Fibroblast of lung (primary cell): ENCODE measurements around the gene ZNRF1. TPM values are rescaled to one million over a fixed set of nuclear protein-coding genes. Genes with fewer than 3 reads are reported as not detected.
A peak's percentile ranks its signal among the peaks of the same experiment; 100 is the strongest.

Experiments
- DNase-seq, 2 donors: peaks; one replicate each; pipeline versions ENCODE4 v3.0.0 to v3.0.0-alpha.2; 2010; ENCODE audit warnings: low read depth in 2 of 2
- H2AFZ ChIP-seq: 2 replicates; pipeline ENCODE4 v1.5.1; 2012; ENCODE audit warnings: low read length, control low read depth, inconsistent platforms
- H3K27ac ChIP-seq: 2 replicates; pipeline ENCODE4 v1.5.1; 2011; ENCODE audit warnings: low read length, control low read depth; ENCODE audit not compliant: insufficient read depth
- H3K27me3 ChIP-seq: 2 replicates; pipeline ENCODE4 v1.5.1; 2011; ENCODE audit warnings: mild to moderate bottlenecking, low read length; ENCODE audit not compliant: control insufficient read depth, insufficient read depth
- H3K36me3 ChIP-seq: 2 replicates; pipeline ENCODE4 v1.5.1; 2011; ENCODE audit warnings: low read length; ENCODE audit not compliant: control insufficient read depth, insufficient read depth
- H3K4me1 ChIP-seq: 2 replicates; pipeline ENCODE4 v1.5.1; 2011; ENCODE audit warnings: low read length; ENCODE audit not compliant: control insufficient read depth, insufficient read depth; ENCODE audit errors: extremely low read depth
- H3K4me2 ChIP-seq: 2 replicates; pipeline ENCODE4 v1.5.1; 2011; ENCODE audit warnings: low read length, control low read depth; ENCODE audit not compliant: insufficient read depth; ENCODE audit errors: extremely low read depth
- H3K4me3 ChIP-seq, 4 experiments: fragments of 200-600 bp in 1 of 4; sonication (generic) in 1 of 4; replicated peaks in 1 of 4; 2 replicates each; pipeline ENCODE4 v1.5.1; 2011 to 2016; ENCODE audit warnings: low read length in 4 of 4, low read depth in 3 of 4, mild to moderate bottlenecking in 3 of 4, control low read depth in 2 of 4, inconsistent platforms in 1 of 4, mixed read lengths in 1 of 4; ENCODE audit not compliant: insufficient read depth in 1 of 4; ENCODE audit errors: control extremely low read depth in 1 of 4
- H3K79me2 ChIP-seq: 2 replicates; pipeline ENCODE4 v1.5.1; 2012; ENCODE audit warnings: mild to moderate bottlenecking, low read length, inconsistent platforms; ENCODE audit not compliant: control insufficient read depth, insufficient read depth
- H3K9ac ChIP-seq: 2 replicates; pipeline ENCODE4 v1.5.1; 2011; ENCODE audit warnings: mild to moderate bottlenecking, low read length, control low read depth; ENCODE audit not compliant: insufficient read depth
- H3K9me3 ChIP-seq: 2 replicates; pipeline ENCODE4 v1.5.1; 2012; ENCODE audit warnings: low read depth, low read length; ENCODE audit not compliant: control insufficient read depth, insufficient read depth
- H4K20me1 ChIP-seq: 2 replicates; pipeline ENCODE4 v1.5.1; 2011; ENCODE audit warnings: low read length; ENCODE audit not compliant: control insufficient read depth, insufficient read depth; ENCODE audit errors: extremely low read depth
- EZH2 ChIP-seq: IDR thresholded peaks from 2 replicates; pipeline ENCODE4 v1.5.1; 2012; ENCODE audit warnings: low read length, control low read depth, mild to moderate bottlenecking; ENCODE audit errors: missing control alignments
- polyA plus RNA-seq, 2 donors: library from polyadenylated mRNA; depleted of rRNA in 1 of 2; stranded (reverse) in 1 of 2; unstranded in 1 of 2; fragments of >200 nt; gene quantifications; 2 replicates each; pipeline ENCODE4 v1.2.1, GENCODE V29; 2011 to 2012; ENCODE audit warnings: missing spikeins in 1 of 2
- total RNA-seq: library from RNA; depleted of rRNA; stranded (reverse); fragments of >200 nt; gene quantifications from 2 replicates; pipeline ENCODE4 v1.2.1, GENCODE V29; 2014
- TF ChIP-seq, protein P1 (sequence below), 2 donors: IDR thresholded peaks in 1 of 2; conservative IDR thresholded peaks in 1 of 2; 1 replicate in 1 of 2; 2 replicates in 1 of 2; pipeline ENCODE4 v1.5.1; 2011 to 2012; ENCODE audit warnings: low read length in 2 of 2, control low read depth in 1 of 2, inconsistent platforms in 1 of 2, low read depth in 1 of 2, mild to moderate bottlenecking in 1 of 2

ZNRF1 gene
- total and polyA plus RNA-seq, 2 donors (not counting 1 experiment from before 2014, with no cell fraction given): 21.0 to 21.1 TPM

DNA sequence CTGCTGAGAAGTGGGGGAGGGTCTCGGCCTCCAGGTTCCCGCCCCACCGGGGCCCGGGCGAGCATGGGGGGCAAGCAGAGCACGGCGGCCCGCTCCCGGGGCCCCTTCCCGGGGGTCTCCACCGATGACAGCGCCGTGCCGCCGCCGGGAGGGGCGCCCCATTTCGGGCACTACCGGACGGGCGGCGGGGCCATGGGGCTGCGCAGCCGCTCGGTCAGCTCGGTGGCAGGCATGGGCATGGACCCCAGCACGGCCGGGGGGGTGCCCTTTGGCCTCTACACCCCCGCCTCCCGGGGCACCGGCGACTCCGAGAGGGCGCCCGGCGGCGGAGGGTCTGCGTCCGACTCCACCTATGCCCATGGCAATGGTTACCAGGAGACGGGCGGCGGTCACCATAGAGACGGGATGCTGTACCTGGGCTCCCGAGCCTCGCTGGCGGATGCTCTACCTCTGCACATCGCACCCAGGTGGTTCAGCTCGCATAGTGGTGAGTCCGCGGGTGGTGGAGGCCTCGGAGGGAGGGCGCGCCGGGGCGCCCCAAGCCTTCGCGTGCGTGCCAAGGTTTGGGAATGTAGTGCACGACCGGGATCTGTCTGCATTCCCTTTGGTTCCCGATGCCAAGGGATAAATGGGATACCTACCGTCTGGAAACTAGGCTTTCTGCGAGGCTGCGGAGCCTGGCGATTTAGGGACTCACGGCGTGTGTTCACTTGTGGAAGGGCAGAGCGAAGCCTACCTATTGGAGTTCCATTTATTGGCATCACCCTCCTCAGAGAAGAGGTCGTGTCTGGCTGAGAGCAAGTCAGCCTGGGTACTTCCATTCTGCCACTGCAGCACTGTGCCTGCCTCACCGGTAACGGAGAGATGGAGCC, 1.0 kb downstream of the ZNRF1 start:
- H3K4me3 ChIP-seq: peak overlapping the region; percentile 66 to 86 (median 78)
- H3K79me2 ChIP-seq: peaks cover 46% of the 10 kb centered on the region
- H3K4me2 ChIP-seq: peak overlapping the region; percentile 89
- no peaks in the 10 kb centered on the region for H3K27me3 ChIP-seq
- no peaks in the 10 kb centered on the region for H4K20me1 ChIP-seq
- H3K36me3 ChIP-seq: no peaks in the 10 kb centered on the region
- no peak for TF ChIP-seq EZH2
- TF ChIP-seq, protein P1, sequence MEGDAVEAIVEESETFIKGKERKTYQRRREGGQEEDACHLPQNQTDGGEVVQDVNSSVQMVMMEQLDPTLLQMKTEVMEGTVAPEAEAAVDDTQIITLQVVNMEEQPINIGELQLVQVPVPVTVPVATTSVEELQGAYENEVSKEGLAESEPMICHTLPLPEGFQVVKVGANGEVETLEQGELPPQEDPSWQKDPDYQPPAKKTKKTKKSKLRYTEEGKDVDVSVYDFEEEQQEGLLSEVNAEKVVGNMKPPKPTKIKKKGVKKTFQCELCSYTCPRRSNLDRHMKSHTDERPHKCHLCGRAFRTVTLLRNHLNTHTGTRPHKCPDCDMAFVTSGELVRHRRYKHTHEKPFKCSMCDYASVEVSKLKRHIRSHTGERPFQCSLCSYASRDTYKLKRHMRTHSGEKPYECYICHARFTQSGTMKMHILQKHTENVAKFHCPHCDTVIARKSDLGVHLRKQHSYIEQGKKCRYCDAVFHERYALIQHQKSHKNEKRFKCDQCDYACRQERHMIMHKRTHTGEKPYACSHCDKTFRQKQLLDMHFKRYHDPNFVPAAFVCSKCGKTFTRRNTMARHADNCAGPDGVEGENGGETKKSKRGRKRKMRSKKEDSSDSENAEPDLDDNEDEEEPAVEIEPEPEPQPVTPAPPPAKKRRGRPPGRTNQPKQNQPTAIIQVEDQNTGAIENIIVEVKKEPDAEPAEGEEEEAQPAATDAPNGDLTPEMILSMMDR (conservative IDR thresholded peaks at IDR 0.05 in 1 of 2, IDR thresholded peaks at IDR 0.05 in 1 of 2; ENCODE audit: low read depth in 1 of 2, low read length in 2 of 2): no peak
- peak overlapping the region; percentile 55 for H3K27ac ChIP-seq
- peaks cover 8% of the 10 kb centered on the region for H3K4me1 ChIP-seq
- peak in 1 of 2 donors; percentile 57 for DNase-seq
- H3K9me3 ChIP-seq: no peaks in the 10 kb centered on the region
- peak overlapping the region; percentile 71 for H3K9ac ChIP-seq
- peak overlapping the region; percentile 16 for H2AFZ ChIP-seq

DNA sequence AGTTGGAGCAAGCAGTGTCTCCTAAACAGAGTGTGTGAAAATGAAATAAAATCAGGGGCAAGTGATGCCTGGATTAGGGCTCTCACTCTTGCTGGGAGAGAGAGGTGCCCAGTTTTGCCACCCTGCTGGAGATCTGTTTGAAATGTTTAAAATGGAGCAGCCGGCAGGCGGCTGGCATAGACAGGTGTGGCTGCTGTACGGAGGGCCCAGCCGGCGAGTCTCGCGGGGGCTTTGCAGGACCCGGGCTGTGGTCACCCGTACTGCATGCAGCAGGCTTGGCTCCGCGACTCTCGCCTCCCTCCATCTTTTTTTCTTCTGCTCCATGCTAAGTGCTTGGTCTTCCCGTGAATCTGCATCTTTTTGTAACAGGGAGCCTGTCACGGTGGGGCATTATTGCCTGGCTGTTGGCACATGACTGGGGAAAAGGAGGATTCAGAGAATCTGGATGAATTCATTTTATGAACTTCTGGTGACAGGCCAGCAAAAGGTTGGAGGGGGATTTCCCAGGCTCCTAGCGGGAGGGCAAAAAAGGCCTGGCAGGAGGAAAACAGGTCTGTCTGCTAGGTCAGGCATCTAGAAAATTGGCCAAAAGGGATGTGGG, 1.8 kb downstream of the ZNRF1 start:
- no peaks in the 10 kb centered on the region for H3K36me3 ChIP-seq
- H2AFZ ChIP-seq: peak overlapping the region; percentile 16
- peak overlapping the region; percentile 55 for H3K27ac ChIP-seq
- no peaks in the 10 kb centered on the region for H3K27me3 ChIP-seq
- no peaks in the 10 kb centered on the region for H4K20me1 ChIP-seq
- H3K9ac ChIP-seq: peak overlapping the region; percentile 71
- DNase-seq: peak in 1 of 2 donors; percentile 27
- H3K4me2 ChIP-seq: peak overlapping the region; percentile 89
- no peaks in the 10 kb centered on the region for H3K9me3 ChIP-seq
- TF ChIP-seq EZH2: no peak
- TF ChIP-seq, protein P1 (conservative IDR thresholded peaks at IDR 0.05 in 1 of 2, IDR thresholded peaks at IDR 0.05 in 1 of 2; ENCODE audit: low read depth in 1 of 2, low read length in 2 of 2): no peak
- peaks cover 8% of the 10 kb centered on the region for H3K4me1 ChIP-seq
- peaks cover 51% of the 10 kb centered on the region for H3K79me2 ChIP-seq
- H3K4me3 ChIP-seq: peak overlapping the region; percentile 66 to 86 (median 78)

DNA sequence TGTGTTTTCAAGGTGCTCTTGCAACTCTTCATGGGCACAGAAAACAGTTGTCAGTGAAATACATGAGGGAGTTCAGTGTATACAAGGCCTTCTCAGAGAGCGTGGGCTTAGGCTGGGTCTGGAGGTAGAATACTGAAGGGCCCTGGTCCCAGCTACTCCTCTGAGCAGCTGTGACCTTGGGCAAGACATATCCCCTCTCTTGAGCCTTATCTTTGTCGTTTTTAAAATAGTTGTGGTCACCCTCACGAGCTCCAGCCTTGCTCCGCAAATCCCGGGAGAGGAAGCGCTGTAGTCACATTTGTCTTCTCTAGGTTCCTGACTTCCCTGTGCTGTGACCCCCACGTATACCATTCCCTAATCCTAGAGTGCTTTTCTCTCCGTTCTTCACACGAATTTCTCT, 3.6 kb downstream of the ZNRF1 start:
- peak overlapping the region in 1 of 4 experiments; percentile 86 for H3K4me3 ChIP-seq
- H3K4me2 ChIP-seq: no peak overlapping the region
- H2AFZ ChIP-seq: no peak overlapping the region

More for the DNA sequence above, 3.6 kb downstream of the ZNRF1 start:
- H3K27ac ChIP-seq: no peak overlapping the region
- H3K79me2 ChIP-seq: peaks cover 64% of the 10 kb centered on the region
- no peaks in the 10 kb centered on the region for H3K9me3 ChIP-seq
- H3K36me3 ChIP-seq: no peaks in the 10 kb centered on the region
- DNase-seq: peak in 1 of 2 donors; percentile 23
- H4K20me1 ChIP-seq: no peaks in the 10 kb centered on the region
- H3K9ac ChIP-seq: no peak overlapping the region
- peaks cover 8% of the 10 kb centered on the region for H3K4me1 ChIP-seq
- no peaks in the 10 kb centered on the region for H3K27me3 ChIP-seq
- TF ChIP-seq EZH2: no peak
- TF ChIP-seq, protein P1 (conservative IDR thresholded peaks at IDR 0.05 in 1 of 2, IDR thresholded peaks at IDR 0.05 in 1 of 2; ENCODE audit: low read depth in 1 of 2, low read length in 2 of 2): no peak
